HG03060 (cell line): ENCODE data around the gene NCCRP1.

Experiments used
- ATAC-seq: cut with Tn5 transposase; IDR thresholded peaks from one replicate; pipeline ENCODE4 v1.9.1; 2021; ENCODE audit warnings: low read depth, moderate number of reproducible peaks; ENCODE audit not compliant: unreplicated experiment

The NCCRP1 gene

DNA sequence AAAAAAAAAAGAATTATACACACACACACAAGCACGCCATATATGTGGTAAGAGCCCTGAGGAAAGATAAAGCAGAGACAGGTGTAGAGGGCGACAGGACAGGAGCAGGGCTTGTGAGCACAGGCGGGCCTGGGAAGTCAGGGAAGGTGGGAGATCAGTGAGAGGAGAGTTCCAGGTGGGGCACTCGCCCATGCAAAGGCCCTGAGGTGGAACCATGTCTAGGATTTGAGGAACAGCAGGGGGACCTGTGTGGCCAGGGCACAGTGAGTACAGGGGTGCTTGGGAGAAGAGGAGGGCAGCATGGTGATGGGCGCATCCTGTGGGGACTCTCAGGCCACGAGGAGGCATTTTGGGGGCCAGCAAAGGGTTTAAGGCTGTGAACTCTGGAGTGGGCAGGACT, 32.5 kb upstream of the NCCRP1 start:
- ATAC-seq: no peak

DNA sequence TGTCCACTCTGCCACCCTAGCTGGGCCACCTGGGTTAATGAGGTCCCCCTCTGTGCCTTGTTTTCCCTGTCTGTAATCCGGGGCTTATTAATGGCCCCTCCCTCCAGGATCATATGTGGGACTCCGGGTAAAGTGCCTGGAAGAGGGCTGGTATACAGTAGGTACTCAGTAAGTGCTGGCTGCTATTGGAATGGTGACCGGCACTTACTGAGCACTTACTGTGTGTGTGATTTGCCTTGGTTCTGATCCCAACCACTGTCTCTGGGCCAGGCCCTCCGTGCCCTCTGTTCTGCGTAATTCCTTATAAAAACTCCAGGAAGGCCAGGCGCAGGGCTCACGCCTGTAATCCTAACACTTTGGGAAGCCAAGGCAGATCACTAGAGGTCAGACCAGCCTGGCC, 30.9 kb upstream of the NCCRP1 start:
- ATAC-seq: no peak

DNA sequence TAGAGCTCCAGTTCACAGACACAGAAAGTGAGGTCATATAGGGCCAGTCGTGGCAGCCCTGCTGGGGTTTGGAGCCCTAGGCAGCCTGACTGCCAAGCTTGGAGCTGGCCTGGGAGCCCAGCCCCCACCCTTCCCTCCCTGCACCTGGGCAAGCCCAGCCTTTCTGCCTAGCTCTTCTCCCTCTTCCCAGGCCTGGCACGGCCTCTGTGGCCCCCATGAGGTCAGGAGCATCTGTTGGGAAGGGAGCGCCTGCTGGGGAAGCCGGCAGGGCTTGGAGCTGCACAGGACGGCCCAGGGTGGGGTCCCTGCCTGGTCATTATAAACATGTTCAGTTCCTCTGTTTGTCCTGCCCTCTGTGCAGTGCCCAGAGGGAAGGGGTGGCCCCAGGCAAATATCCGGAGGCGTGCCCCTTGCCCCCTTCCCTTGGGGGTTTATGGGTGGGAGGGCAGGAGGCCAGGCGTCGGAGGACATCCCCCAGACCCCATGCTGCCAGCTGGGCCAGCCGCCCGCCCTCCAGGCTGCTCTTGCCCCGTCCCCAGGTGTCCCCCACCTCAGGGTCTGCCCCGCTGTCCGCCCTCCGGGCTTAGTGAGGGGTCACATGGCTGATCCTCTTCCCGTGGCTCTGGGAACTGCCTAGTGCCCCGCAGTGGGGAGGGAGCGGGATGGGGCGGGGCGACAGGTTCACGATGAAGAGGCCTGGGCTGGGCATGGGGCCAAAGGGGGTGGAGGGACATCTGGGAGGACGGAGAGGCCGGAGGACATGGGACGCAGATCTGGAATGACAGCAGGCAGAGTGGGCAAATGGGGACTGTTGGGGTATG, 30.0 kb upstream of the NCCRP1 start:
- no peak for ATAC-seq

DNA sequence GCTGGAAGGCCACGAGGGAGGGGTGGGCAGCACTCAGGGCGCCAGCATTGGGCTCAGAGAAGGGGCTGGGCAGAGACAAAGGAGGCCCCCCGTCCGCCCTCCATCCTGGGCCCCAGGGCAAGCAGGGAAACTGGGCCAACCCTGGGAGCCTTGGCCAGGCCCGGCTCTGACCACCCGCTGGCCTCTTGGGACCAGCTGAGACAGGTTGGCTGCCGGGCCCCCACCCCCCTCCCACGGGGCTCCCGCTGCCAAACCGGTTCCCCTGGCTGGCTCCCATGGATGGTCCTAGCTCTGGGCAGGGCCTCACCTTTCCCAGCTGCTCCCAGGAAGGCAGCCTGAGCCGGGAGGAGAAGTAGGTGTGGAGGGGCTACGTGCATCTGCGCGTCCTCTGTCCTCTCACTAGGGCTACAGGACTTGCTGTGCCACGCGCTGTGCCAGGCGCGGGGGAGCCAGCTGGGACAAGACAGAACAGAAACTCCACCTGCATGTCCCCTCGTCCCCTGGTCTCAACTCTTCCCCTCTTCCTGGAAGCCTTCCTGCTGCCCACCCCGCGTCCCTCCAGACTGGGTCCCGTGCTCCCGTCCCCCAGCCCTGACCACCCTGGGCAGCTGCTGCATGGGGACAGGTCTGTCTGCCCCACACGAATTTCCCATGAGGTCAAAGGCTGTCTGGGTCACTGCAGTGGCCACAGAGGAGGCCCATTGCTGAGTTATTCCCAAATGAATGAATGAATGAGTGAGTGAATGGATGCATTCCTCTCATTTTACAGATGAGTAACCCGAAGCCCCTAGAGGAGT, 29.1 kb upstream of the NCCRP1 start:
- ATAC-seq: no peak

DNA sequence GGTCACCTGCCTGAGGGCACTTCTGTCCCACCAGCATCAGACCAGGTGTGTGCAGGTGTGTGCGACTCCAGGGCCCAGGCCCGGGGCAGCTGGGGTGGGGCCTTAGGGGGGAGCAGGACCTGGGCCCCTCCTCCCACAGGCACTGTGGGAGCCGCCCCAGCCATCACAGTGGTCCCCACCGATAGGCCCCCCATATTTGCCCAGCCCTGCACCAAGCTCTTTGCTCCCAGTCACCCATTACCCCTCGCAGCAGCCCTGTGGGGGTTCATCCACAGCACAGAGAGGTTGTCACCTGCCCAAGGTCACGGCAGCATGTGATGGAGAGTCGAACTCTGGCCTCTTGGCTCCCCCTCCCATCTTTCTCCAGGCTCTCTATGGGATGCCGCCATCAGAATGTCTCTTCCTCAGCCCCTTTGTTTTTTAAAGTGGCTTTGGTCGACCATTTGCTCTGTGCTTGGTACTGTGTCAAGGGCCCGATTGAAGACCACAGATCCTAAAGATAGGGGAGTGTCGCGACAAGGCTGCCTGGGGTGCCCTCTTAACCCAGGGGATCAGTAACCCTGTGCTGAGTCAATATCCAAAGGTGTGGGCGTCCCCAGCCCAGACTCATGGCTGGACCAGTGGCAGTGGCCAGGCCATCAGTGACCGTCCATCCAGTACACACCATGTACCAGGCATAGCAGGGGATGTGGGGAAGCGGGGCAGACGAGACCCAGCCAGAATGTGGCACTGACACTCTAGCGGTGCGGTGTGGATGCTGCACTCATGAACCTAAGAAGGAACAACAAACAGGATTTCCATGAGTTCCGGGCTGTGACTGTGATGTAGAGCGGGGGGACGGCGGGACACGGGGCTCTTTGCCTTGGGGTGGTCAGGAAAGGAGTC, 28.3 kb upstream of the NCCRP1 start:
- ATAC-seq: no peak

DNA sequence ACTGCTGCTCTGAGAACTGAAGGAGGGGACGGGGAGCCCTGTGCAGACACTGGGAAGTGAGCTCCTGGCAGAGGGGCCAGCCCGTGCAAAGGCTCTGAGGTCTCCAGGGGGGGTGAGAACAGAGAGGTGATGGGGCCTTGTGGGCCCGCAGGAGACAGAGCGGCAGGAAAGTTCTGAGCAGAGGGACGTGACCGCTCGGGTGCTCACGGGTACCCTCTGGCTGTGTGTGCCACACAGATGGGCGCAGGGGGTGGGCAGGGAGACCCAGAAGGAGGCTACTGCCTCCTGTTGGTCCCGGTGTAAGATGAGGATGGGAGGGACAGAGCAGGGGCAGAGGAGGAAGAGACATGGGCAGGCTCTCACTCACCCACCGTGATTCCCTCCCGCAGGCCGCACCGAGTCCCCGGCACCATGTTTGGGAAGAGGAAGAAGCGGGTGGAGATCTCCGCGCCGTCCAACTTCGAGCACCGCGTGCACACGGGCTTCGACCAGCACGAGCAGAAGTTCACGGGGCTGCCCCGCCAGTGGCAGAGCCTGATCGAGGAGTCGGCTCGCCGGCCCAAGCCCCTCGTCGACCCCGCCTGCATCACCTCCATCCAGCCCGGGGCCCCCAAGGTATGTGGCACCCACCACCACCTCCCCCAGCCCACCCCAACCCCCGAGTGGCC, 27.5 kb upstream of the NCCRP1 start:
- ATAC-seq: no peak

DNA sequence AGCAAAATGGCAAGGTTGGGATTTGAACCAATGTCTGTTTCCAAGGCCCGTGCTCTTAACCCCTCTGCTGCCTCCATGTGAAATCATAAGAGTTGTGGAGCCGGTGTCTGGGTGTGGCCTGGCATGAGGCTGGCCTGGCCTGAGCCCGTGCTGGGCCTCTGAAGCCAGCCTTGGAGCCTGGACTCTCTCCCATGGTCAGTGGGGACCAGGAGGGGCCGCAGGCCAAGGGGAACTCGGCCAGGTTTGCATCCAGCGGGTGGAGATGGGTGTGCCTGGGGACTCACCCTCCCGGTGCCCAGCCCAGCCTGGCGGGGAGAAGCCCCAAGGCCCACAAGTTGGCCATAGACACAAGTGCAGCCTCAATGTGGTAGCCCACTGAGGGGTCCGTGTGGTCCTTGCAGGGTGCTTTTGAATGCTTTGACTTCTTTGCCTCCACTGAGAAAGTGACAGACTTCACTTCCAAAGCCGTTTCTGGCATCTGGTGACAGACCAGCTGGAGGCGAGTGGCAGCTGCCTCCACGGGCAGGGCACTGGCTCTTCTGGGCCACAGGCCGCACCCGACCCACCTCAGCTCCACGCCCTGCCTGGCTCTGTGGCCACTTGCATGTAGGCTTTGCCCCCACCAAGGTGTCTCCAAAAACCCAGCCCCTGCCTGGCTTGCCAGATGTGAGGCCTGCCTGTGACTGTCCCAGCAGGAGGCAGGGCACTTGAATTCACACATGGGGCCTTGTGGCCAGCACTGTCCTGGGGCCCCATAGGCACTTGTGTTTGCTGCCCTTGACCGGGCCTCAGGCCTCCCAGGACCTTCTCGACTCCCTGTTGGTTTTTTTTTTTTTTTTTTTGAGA, 26.2 kb upstream of the NCCRP1 start:
- no peak for ATAC-seq

DNA sequence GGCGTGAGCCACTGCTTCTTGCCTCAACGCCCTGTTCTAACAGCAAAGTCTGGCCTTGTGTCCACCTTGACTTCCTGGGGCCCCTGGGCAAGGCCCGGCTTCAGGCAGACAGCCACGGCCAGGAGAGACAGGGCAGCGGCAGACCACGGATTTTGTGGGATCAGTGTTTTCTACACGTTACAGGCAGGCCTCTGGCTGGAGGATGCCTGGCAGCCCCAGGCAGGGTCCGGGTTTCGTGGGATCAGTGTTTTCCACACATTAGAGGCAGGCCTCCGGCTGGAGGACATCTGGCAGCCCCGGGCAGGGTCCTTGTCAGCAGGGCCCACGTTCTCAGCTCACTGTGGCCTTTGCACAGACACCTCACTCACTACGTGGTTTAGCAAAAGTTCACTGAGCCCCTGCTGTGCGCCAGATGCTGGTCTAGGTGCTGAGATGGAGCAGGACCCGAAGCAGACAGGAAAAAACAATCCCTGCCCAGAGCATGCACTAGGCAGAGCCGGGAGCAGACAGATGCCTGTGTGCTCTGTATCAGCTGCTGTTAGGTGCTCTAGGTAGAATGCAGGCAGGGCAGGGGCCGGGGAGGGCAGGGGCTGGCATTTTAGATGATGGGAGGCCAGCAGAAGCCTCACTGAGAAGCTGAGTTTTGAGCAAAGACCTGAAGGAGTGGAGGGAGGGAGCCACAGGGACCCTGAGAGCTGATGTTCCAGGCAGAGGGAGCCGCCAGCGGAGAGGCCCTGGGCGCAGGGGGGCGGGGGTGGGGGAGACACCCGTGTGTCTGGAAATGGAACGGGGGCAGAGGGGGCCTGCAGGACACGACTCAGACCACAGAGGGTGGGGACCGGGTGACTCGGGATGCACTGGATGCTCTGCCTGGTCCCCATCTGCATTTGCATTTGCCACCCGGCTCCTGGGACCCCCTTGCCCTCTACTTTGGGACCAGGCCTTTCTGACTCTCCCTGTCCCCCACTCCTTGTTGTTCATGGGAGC, 25.0 kb upstream of the NCCRP1 start:
- no peak for ATAC-seq

DNA sequence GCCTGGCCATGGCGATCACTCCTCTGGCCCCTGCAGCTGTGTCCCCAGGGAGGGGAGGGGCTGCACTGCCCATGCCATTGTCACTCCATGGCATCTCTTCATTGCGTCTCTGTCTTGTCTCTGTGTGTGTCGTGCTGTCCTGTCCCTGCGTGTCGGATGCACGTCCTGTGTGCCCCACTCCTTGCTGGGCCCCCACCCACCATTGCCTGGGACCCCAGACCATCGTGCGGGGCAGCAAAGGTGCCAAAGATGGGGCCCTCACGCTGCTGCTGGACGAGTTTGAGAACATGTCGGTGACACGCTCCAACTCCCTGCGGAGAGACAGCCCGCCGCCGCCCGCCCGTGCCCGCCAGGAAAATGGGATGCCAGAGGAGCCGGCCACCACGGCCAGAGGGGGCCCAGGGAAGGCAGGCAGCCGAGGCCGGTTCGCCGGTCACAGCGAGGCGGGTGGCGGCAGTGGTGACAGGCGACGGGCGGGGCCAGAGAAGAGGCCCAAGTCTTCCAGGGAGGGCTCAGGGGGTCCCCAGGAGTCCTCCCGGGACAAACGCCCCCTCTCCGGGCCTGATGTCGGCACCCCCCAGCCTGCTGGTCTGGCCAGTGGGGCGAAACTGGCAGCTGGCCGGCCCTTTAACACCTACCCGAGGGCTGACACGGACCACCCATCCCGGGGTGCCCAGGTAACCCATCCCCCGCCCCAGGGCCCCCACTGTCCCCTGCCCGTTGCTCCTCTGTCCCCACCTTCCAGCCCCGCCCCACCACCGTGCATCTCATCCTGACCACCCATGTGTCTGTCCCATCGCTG, 23.9 kb upstream of the NCCRP1 start:
- ATAC-seq: no peak

DNA sequence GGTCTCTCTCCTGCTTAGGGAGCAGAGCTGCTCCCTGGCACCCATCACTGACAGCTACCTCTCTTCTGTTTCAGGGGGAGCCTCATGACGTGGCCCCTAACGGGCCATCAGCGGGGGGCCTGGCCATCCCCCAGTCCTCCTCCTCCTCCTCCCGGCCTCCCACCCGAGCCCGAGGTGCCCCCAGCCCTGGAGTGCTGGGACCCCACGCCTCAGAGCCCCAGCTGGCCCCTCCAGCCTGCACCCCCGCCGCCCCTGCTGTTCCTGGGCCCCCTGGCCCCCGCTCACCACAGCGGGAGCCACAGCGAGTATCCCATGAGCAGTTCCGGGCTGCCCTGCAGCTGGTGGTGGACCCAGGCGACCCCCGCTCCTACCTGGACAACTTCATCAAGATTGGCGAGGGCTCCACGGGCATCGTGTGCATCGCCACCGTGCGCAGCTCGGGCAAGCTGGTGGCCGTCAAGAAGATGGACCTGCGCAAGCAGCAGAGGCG, 23.2 kb upstream of the NCCRP1 start:
- no peak for ATAC-seq

DNA sequence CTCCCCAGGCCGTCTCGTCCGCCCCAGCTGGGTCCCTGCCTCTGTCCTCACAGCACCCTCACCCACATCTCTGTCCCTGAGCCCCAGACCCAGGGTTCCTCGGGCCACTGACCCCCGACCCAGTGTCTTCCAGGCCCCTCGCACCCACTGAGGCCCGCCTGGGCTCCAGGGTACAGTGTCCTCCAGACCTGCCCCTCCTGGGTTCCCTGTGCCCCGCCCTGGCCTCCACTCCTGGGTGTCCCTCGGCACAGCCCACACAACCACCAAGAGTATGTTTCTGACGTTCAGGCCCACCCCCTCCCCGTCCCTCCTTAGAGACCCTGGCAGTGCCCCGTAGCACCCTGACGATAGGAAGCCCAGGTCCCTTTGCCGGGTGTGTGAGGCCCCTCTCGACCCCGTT, 22.6 kb upstream of the NCCRP1 start:
- no peak for ATAC-seq

DNA sequence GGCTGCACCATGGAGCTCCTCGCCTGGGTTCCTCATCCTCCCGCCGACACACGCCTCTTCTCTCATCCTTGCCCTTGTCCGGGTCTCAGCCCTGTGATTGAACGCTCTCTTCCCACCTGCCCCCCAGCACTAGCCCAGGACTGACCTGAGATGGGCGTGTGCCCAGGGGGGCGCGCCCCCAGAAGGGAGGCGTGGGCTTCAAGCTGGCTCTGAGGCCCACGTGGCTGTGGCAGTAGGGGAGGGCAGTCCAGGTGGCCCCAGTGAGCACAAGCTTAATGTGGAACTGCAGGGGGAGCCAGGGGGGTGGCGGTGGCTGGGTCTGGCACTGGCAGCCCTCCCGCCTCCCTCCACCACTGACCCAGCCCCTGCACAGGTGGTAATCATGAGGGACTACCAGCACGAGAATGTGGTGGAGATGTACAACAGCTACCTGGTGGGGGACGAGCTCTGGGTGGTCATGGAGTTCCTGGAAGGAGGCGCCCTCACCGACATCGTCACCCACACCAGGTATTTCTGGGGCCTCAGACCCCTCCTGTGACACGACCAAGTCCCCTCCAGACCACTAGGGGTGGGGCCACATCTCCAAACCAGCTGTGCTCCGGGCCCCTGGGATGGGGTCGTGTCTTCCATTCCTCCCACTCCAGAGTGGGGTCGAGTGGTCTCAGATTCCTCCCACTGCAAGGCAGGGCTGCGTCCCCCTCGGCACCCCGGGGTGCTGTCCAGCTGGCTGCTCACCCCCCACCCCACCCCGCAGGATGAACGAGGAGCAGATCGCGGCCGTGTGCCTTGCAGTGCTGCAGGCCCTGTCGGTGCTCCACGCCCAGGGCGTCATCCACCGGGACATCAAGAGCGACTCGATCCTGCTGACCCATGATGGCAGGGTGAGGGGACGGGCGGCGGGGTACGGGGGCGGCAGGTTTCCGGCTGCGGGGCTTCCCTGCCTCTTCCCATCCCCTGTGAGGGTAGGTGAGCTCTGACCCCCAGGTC, 21.9 kb upstream of the NCCRP1 start:
- ATAC-seq: no peak

DNA sequence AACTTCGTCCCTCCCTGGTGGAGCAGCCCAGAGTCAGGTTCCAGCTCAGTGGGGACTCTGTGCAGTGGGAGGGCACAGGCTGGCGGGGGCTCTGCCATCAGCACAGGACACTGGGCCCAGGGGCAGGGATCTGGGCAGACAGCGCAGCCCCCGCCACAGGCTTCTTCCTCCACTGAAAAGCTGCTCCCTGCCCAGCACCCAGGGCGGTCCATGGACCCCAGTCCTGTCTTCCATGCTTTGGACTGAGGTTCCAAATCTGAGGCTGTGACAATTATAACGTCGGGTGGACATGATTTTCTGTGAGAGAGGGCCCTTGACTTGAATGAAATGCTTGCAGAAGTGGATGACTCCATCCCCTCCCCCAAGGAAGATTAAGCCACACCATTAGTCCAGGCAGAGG, 21.2 kb upstream of the NCCRP1 start:
- no peak for ATAC-seq

DNA sequence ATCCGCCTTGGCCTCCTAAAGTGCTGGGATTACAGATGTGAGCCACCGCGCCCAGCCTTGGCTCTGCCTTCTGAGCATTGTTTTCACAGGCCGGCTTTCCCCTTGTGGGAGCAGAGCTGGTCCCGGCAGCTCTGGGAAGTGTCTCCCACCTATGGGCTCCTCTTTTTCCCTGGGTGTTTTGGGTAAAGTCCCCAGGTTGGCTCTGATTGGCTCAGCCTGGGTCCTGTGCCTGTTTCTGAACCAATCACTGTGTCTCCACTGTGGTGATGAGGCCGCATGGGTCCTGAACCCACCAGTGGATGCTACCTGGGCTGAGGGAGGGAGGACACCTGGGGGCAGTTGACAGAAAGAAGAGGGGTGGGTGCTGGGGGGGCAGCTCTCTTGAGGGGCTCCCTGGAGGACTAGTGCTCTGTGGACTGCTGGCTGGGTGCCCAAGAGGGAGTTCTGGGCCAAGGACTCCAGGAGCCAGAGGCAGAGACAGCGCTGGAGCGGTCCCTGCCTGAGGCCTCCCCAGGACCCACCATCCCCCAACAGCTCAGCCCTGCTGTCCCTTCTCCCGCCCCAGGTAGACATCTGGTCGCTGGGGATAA, 19.6 kb upstream of the NCCRP1 start:
- no peak for ATAC-seq

DNA sequence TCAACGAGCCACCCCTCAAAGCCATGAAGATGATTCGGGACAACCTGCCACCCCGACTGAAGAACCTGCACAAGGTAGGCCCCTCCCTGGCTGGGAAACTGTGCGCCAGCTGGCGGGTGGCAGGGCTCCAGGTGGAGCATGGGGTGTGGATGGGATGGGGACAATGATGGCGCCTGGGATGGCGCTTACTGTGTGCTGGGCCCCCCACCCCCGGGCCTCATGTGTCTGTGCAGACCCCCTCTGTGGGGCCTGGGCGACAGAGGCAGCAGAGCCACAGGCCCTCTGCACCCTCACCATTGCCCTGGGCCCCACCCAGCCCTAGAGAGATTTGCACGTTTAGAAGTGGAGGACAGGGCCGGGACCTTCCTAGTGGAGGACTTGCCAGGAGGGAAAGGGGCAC, 19.0 kb upstream of the NCCRP1 start:
- no peak for ATAC-seq
